WI38 (cell line): ENCODE measurements around the gene LONRF2.

ENCODE experiments used
- H3K4me3 ChIP-seq: 2 replicates; pipeline ENCODE4 v1.5.1; 2011; ENCODE audit warnings: low read depth, mild to moderate bottlenecking, control low read depth, low read length
- CTCF ChIP-seq: IDR thresholded peaks from 2 replicates; pipeline ENCODE4 v1.5.1; 2012; ENCODE audit warnings: low read depth, mild to moderate bottlenecking, control low read depth, low read length

LONRF2 gene

GRCh38 chr2:100299548-100299947, 22.8 kb downstream of the LONRF2 start:
- H3K4me3 ChIP-seq, result no peak overlapping the region
- no peak for TF ChIP-seq CTCF

DNA sequence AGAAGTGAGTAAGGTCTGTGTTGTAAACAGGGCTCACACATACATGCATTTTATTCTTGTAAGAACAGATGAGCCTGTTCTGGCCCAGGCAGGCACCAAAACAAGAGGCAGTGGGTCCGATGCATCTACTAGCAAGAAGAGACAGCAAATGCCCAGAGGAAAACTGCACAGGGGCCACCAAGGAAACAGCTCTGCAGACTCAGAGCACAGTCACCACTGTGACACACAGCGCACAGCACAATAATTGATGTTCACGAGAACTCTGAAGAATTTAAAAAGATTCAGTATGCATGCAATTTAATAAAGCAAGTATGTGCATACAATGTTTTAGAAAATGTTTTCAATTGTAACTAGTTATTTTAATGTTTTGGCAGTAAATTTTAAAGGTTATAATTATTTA, 24.8 kb downstream of the LONRF2 start:
- TF ChIP-seq CTCF, result no peak

DNA sequence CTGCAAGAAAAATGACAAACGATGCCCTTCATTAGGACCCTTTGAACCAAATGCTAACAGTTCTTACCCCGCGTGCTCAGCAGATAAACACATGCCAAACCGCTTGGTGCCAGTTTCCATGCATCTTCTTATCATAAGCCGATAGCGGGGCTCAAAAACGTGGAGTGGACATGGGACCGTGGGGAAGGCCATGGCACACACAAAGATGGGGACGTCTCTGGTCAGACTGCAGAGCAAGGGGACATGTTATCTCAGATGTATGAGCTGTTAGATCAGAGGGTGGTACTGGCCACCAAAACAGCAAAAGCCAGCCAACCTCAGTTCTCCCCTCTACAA, 28.2 kb downstream of the LONRF2 start:
- TF ChIP-seq CTCF, result no peak
- H3K4me3 ChIP-seq, result no peak overlapping the region

More for the DNA sequence above, 24.8 kb downstream of the LONRF2 start:
- no peak overlapping the region for H3K4me3 ChIP-seq

DNA sequence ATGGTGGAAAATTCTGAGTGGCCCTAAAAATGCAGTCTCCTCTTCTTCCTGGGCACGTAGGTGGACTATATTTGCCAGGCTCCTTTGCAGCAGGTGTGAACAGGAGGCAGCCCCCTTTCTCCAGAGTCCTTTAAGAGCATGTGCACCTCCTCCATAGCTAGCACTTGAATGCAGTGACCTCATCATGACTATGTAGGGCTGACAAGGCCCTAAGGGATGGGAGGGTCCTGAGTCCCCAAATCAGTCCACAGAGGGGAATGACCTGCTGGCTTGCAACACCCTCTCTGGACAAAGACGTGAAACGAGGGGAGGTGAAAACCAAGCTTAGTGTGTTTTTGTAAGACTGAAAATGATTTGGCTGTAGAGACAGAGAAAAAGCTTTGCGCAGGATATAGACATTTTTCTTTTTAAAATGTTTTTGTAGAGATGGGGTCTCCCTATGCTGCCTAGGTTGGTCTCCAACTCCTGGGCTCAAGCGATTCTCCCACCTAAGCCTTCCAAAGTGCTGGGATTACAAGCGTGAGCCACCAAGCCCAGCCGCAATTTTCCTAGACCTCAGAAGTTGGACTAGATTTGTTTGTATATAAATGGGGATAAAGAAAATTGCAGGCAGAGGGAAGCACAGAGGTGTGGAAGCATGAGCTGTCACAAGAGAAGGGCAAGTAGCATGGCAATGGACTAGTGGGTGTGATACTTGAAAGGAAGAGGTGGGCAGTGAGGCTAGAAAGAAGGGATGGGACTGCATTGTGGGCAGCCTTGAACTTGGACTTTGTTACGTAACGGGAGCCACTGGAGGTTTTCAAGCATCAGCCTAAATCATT, 28.8 kb downstream of the LONRF2 start:
- H3K4me3 ChIP-seq, result no peak overlapping the region
- no peak for TF ChIP-seq CTCF

- H3K4me3 ChIP-seq, result no peak overlapping the region
- no peak for TF ChIP-seq CTCF
These were observed 30.2 kb downstream of the LONRF2 start for GRCh38 chr2:100292022-100292580.

DNA sequence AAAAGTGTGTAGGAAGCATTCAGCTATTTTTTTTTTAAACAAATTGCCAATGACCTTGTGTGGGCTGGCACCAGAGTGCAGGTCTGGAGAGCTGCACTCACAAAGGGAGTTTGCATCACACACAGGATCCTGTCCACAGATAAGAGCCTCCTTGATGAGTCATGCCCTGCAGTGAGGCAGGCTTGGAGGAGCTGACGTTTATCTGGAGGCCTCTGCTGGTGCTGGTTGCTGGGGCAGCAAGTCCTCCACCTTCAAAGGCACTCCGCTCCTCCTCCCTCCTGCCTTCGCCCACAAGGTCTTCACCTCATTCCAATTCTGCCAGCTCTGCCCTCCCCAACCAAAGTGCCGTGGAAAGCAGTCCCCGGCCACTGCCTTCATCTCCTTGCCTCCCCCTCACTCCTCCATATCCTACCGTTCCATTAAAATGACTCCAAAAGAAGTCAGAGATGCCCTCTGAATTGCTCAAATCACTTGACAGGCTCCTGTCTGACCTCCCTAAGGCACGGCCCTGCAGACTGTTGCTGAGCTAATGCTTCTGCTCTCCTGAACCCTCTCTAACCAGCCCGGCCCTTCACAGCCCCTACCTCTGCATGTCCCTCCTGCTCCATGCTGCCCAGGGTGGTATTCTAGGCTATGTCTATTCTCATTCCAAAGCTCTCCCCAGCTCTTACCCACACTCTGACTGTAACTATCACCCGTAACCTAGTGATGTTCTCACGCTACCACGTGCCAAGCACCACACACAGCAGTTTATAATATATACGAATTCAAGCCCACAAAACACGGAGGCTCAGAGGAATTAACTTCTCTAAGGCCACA, 30.9 kb downstream of the LONRF2 start:
- no peak for TF ChIP-seq CTCF

DNA sequence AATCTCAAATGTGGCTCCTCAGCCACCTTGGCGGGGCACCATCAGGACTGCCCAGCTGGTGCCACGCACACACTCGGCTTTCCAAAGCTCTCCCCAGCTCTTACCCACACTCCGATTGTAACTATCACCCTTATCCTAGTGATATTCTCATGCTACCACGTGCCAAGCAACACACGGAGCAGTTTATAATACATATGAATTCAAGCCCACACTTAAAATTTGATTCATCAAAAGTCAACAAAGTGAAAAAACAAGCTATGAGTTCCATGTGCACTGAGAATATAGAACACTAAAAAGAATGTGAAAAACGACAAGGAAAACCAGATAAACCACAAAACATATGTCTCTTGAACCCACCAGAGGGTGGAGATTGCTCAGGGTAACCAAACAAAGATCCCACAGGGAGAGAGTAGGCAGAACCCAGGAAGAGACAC, 31.6 kb downstream of the LONRF2 start:
- TF ChIP-seq CTCF, result no peak
- H3K4me3 ChIP-seq, result no peak overlapping the region

More for the DNA sequence above, 30.9 kb downstream of the LONRF2 start:
- no peak overlapping the region for H3K4me3 ChIP-seq
